Hippocampal formation (tissue), 2 donors: ENCODE results near the gene COPS4.
"Not testable (repeated sequence)": the region's sequence is repeated elsewhere in the genome, so short reads cannot be mapped to it uniquely, and the experiment has no call there.

Experiments
- DNase-seq, 2 donors: peaks; one replicate each; lab custom pipeline; 2025; lab: John Stamatoyannopoulos, UW

COPS4 gene

DNA sequence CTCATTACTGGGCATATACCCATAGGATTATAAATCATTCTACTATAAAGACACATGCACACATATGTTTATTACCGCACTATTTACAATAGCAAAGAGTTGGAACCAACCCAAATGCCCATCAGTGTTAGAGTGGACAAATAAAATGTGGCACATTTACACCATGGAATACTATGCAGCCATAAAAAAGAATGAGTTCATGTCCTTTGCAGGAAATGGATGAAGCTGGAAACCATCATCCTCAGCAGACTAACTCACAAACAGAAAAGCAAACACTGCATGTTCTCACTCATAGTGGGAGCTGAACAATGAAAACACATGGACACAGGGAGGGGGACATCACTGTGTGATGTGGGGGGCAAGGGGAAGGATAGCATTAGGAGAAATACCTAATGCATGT, 11.4 kb upstream of the COPS4 start:
- not testable (repeated sequence) for DNase-seq

GRCh38 chr4:83024233-83024632, 10.8 kb upstream of the COPS4 start:
- DNase-seq = no peak

DNA sequence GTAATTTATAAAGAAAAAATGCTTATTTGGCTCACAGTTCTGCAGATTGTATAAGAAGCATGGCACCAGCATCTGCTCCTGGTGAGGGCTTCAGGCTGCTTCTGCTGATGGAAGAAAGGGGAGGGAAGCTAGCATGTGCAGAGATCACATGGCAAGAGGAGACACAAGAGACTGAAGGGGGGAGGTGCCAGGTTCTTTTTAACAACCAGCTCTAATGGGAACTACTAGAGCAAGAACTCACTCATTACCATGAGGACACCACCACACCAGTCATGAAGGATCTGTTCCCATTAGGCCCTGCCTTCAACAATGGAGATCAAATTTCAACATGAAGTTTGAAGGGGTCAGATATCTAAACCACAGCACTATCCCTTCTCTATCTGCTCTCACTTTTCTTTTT, 9.4 kb upstream of the COPS4 start:
- DNase-seq = no peak

DNA sequence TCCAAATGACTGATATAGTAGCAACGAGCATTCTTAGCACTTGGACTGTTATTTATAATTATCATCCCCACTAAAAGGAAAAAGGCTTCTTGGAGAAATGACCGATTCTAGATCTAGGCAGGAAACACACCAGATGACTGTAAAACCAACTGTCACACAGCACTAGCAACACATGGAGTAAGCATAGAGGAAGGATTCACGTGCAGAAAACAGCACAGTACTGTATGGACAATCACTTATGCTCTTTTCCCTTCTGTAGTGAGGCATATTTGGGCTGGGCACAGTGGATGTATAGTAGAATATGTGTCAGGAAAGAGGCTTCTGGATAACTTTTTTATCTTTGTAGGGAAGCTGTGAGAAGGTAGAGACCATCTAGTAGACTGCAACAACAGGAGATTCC, 6.0 kb upstream of the COPS4 start:
- DNase-seq = no peak

GRCh38 chr4:83029688-83030087, 5.3 kb upstream of the COPS4 start:
- no peak for DNase-seq

DNA sequence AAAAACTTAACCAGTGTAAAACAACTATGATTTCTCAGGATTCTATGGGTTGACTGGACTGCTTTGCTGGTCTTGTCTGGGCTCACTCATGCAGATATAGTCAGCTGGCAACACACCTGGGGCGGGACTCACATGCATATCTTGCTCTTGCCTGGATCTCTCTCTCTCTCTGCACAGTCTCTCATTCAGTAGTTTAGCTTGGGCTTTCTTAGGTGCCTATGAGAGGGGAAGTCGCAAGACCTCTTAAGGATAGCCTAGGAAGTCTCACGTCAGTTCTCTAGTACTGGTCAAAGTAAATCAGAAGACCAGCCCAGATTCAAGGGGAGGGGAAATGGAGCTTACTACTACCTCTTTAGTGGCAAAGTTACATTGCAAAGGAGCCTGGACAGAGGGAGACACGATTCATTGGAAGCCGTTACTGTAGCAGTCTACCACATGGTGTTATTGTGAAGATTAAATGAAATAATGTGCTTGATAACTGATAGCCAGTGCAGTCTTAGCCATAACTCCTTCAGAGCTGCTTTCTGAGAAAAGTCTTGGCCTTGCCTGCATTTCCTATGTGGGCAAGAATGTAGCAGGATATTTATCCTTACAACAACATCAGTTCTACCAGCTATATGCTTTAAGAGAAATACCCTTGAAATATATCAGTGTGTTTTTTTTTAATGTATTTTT, 2.1 kb downstream of the COPS4 start:
- DNase-seq = no peak

GRCh38 chr4:83040269-83040668, 5.3 kb downstream of the COPS4 start:
- DNase-seq = no peak

DNA sequence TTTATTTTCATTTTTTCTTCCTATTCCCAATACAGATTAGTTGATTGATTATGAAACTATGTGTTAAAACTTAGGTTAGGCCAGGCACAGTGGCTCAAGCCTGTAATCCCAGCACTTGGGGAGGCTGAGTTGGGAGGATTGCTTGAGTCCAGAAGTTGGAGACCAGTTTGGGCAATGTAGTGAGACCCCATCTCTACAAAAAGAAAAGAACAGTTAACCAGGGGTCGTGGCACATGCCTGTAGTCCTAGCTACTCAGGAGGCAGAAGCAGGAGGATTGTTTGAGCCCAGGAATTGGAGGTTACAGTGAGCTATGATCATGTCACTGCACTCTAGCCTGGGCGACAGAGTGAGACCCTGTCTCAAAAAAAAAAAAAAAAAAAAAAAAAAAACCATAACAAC, 8.2 kb downstream of the COPS4 start:
- DNase-seq = not testable (repeated sequence)

- no peak for DNase-seq
Observed at GRCh38 chr4:83043801-83044407, 8.9 kb downstream of the COPS4 start.

DNA sequence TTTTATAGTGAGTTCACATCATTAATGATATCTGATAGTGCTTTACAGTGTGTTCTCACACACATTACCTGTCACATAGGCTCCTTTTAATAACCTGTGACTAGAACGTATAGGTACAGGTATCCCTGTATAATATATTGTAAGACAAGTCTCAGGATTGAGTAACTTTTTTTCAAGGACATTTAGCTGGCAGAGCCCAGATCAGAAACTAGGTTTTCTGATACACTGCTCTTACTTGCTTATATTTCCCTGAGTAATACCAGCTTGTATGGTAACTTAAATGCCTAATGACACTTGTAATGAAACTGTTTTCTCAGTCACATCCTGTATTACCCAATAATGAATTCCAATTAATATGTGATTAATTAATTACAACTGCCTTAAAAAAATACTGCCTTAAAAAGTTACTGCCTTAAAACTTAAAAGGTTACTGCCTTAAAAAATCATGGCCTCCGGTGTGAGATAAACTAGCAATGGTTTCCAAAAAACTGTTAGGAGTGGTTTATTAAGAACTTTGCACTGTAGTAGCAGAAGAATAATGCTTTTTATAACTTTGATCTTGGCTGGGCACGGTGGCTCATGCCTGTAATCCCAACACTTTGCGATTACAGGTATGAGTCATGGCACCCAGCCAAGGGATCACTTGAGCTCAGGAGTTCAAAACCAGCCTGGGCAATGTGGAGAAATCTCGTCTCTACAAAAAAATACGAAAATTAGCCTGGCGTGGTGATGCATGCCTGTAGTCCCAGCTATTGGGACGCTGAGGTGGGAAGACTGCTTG, 11.9 kb downstream of the COPS4 start:
- no peak for DNase-seq

DNA sequence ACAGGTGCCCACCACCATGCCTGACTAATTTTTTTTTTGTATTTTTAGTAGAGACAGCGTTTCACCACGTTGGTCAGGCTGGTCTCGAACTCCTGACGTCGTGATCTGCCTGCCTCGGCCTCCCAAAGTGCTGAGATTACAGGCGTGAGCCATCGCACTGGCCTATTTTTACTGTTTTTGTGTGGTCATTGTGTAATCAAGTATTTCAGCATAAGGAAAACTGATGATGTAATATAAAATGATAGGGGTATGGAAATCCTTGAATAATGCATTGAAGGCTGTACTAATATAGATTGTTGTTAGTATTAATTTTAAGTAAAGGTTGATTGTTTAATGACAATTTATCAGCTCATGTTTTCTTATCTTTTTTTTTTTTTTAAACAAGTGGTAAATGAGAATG, 13.8 kb downstream of the COPS4 start:
- DNase-seq = not testable (repeated sequence)

DNA sequence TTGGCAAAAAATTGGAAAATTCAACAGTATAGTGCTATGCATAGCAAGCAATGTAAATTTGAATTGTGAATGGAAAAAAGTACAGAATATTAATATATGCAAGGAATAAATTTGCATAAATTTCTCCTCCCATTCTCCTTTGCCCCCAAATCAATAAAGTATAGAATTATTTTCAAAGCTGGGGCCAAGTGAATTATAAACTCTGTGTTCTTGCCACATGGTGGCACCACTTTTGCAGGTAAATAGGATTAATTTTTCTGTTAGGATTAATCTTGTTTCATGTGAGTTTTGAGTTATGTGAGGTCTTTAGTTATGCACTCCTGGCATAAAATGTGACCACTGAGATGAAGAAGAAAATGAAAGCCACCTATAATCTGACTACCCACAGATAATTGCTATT, 19.9 kb downstream of the COPS4 start:
- DNase-seq = no peak

GRCh38 chr4:83062739-83063138, 27.8 kb downstream of the COPS4 start:
- no peak for DNase-seq

GRCh38 chr4:83065266-83065665, 30.3 kb downstream of the COPS4 start:
- DNase-seq = no peak

DNA sequence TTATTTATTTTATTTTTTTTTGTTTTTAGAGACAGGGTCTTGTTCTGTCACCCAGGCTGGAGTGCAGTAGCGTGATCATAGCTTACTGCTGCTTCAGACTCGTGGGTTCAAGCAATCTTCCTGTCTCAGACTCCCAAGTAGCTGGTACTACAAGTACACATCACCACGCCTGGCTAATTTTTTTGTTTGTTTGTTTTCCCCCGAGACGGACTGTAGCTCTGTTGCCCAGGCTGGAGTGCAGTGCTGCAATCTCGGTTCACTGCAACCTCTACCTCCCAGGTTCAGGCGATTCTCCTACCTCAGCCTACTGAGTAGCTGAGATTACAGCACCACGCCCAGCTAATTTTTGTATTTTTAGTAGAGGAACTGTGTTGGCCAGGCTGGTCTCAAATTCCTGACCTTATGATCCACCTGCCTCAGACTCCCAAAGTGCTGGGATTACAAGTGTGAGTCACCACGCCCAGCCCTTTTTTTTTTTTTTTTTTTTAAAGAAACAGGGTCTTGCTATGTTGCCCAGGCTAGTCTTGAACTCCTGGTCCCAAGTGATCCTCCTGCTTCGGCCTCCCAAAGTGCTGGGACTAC, 32.2 kb downstream of the COPS4 start:
- DNase-seq = no peak

DNA sequence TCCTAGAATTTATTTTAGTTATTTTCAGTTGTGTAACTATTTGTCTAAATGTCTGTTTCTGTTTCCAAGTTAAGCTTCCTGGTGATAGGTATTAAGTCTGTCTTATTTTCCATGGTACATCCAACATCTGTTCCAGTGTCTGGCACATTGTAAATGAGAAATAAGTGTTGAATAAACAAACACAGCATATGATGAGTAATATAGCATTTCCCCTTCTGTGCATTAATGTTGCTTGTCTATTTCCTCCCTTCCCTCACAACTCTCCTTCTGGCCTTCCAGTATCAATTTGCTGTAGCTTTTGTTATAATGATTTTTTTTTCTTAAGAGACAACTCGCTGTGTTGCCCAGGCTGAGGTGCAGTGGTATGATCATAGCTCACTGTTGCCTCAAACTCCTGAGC, 36.1 kb downstream of the COPS4 start:
- DNase-seq = no peak

DNA sequence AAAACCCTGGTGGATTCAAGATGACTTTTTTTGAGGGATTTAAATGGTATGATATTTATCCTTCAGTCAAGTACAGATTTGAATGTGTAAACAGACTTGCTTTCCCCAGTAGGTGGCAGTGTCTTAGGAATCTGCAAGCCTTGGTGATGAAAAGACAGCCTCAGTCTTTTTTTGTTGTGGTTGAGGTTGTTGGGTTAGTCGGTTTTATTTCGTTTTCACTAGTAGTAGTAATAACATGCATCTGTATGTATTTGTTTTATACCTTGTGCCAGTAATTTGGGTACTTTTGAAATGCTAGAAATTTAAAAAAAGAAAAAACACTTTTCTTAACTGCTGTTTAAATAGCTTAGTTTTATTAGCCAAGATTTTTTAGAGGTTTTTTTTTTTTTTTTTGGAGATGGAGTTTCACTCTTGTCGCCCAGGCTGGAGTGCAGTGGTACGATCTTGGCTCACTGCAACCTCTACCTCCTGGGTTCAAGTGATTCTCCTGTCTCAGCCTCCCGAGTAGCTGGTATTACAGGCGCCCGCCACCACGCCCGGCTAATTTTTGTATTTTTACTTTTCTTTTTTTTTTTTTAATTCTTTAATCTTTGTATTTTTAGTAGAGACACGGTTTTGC, 39.2 kb downstream of the COPS4 start:
- peak in 1 of 2 donors; percentile 63 for DNase-seq

DNA sequence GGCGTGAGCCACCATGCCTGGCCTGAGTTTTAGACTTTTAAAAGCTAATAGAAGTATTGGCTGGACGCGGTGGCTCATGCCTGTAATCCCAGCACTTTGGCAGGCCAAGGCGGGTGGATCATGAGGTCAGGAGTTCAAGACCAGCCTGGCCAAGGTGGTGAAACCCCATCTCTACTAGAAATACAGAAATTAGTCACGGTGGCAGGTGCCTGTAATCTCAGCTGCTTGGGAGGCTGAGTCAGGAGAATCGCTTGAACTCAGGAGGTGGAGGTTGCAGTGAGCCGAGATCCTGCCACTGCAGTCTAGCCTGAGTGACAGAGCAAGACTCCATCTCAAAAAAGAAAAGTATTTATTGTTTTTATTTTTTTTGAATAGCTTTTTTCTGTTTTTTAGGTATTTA, 39.8 kb downstream of the COPS4 start:
- not testable (repeated sequence) for DNase-seq

DNA sequence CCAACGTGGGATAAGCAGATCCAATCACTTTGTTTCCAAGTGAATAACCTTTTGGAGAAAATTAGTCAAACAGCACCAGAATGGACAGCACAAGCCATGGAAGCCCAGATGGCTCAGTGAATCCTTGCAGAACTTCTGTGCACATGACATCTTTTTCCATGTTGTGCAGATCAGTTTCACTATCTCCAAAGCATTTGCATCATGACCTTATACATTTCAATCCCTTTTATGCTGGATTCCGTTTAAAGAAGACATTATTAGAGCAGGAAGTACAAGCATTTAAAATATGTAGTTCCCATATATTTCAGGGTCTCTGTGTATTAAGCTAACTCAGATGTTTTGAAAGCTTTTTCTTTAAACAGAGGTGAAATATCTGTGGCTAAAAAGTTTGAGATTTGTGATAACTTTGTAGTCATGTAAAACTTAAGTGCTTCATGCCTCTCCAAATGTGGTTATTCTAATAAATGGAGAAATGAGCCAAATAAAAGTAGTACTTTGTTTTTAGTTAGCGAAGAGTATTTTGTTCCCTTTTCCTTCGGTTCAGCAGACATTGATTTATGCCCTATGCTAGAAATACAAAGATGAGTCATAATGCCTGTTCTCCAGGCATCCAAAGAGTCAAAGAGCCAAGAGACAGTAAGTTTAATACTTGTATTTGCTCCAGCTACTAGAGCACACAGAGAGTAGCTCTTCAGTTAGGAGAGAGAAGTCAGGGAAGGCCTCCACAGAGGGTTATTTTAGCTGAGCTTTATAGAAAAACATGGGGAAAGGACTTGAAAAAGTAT, 40.5 kb downstream of the COPS4 start:
- no peak for DNase-seq

GRCh38 chr4:83080561-83080960, 45.6 kb downstream of the COPS4 start:
- DNase-seq = no peak

- DNase-seq = peak in 1 of 2 donors; percentile 3
Observed at GRCh38 chr4:83082777-83083176, 47.8 kb downstream of the COPS4 start.
